ENCODE data around the gene GFI1B. TPM values are rescaled to one million over a fixed set of nuclear protein-coding genes. Genes with fewer than 3 reads are reported as not detected.

Gene GFI1B
- total and polyA plus RNA-seq, 2 of the 13 experiments (the other 11 are each of a cell fraction or from before 2014, with no cell fraction given) = 0.15 to 0.51 TPM

GRCh38 chr9:133005957-133006356 lies 27.5 kb downstream of the GFI1B start:
- no peak for DNase-seq (ENCODE audit: low spot score)
- intact Hi-C loops (cut with micrococcal nuclease; ENCODE audit: unreplicated experiment) = no loop called here
- 5% methylated on average over 3 of the region's 3 CpGs for WGBS (ENCODE audit: low lambda C conversion rate)
- ChIA-PET POLR2A (no interaction called here), CTCF (ENCODE audit: low intra/inter-chr PET ratio, low total read pairs) (no interaction called here)
- no TSS peak for BruUV-seq (replicated peaks)
- ATAC-seq = no peak
- in situ Hi-C loops (cut with HindIII; ENCODE audit: extremely low pct_ligation_motif_present, low pct_unique_long_range_greater_than_20kb) = no loop called here
- no peak for FAIRE-seq
- TF ChIP-seq ZGPAT (CRISPR knock-in tag; IDR thresholded peaks at IDR 0.05) = no peak
- TF ChIP-seq CEBPB (IDR thresholded peaks at IDR 0.05; ENCODE audit: borderline replicate concordance, low read depth, low read length) = peak; percentile 53
- Histone ChIP-seq H3K27me3 (ENCODE audit: control insufficient read depth in 1 of 2, insufficient read depth in 2 of 2, low read length in 2 of 2) (peaks cover 8 to 33% of the 10 kb centered on the region in 2 experiments; a peak in 4 of 5 replicates), H2AFZ (ENCODE audit: low read length) (no peak overlapping the region), H4K20me1 (ENCODE audit: insufficient read depth, low read length) (no peaks in the 10 kb centered on the region), H3K36me3 (replicated peaks in 1 of 2; ENCODE audit: control insufficient read depth in 1 of 2, insufficient read depth in 2 of 2, low read length in 2 of 2) (no peaks in the 10 kb centered on the region), H3K79me2 (ENCODE audit: insufficient read depth, low read length) (no peaks in the 10 kb centered on the region), H3K9me3 (ENCODE audit: low read length) (no peaks in the 10 kb centered on the region), H3K4me3 (replicated peaks in 1 of 3; ENCODE audit: insufficient read depth in 1 of 3, low read depth in 2 of 3, low read length in 3 of 3) (no peak overlapping the region), H3K9ac (ENCODE audit: insufficient read depth, low read depth, low read length) (no peak overlapping the region), H3K4me2 (ENCODE audit: low read depth, low read length) (no peak overlapping the region), H3K27ac (ENCODE audit: extremely low read length, insufficient read depth, low read length) (no peak overlapping the region), H3K4me1 (ENCODE audit: insufficient read depth, low read length) (no peaks in the 10 kb centered on the region; the same call in 1 of the 2 replicates)

DNA sequence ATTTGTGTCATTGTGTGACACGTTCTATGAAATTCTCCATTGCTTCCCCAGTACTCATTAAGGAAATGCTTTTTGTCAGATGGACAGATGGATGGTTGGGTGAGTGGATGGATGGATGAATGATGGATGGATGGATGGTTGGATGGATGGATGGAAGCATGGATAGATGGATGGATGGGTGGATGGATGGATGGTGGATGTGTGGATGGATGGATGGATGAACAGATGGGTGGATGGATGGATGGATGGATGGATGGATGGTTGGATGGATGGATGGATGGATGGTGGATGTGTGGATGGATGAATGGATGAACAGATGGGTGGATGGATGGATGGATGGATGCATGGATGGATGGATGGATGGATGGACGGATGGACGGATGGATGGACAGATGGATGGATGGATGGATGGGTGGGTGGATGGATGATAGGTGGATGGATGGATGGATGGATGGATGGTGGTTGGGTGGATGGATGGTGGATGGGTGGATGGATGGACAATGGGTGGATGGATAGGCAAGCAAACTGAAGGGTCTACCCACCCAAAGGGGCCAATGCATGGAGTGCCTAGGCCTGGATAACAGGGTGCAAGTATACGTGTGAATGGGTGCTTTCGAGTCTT lies 28.3 kb downstream of the GFI1B start:
- no peak overlapping the region for H3K4me3 ChIP-seq (replicated peaks in 1 of 3; ENCODE audit: insufficient read depth in 1 of 3, low read depth in 2 of 3, low read length in 3 of 3)
- FAIRE-seq (no peak), ATAC-seq (no peak), DNase-seq (ENCODE audit: low spot score) (no peak)
- ChIA-PET CTCF (ENCODE audit: low intra/inter-chr PET ratio, low total read pairs) (no interaction called here), POLR2A (no interaction called here)
- H4K20me1 ChIP-seq (ENCODE audit: insufficient read depth, low read length) = no peaks in the 10 kb centered on the region
- no peaks in the 10 kb centered on the region for H3K79me2 ChIP-seq (ENCODE audit: insufficient read depth, low read length)
- in situ Hi-C loops (cut with HindIII; ENCODE audit: extremely low pct_ligation_motif_present, low pct_unique_long_range_greater_than_20kb) = no loop called here
- no peaks in the 10 kb centered on the region; the same call in 1 of the 2 replicates for H3K4me1 ChIP-seq (ENCODE audit: insufficient read depth, low read length)
- no peak overlapping the region for H3K27ac ChIP-seq (ENCODE audit: extremely low read length, insufficient read depth, low read length)
- intact Hi-C loops (cut with micrococcal nuclease; ENCODE audit: unreplicated experiment) = no loop called here
- no peak overlapping the region for H3K9ac ChIP-seq (ENCODE audit: insufficient read depth, low read depth, low read length)
- H3K4me2 ChIP-seq (ENCODE audit: low read depth, low read length) = no peak overlapping the region
- no peaks in the 10 kb centered on the region for H3K36me3 ChIP-seq (replicated peaks in 1 of 2; ENCODE audit: control insufficient read depth in 1 of 2, insufficient read depth in 2 of 2, low read length in 2 of 2)
- H2AFZ ChIP-seq (ENCODE audit: low read length) = no peak overlapping the region
- no peaks in the 10 kb centered on the region for H3K9me3 ChIP-seq (ENCODE audit: low read length)
- H3K27me3 ChIP-seq (ENCODE audit: control insufficient read depth in 1 of 2, insufficient read depth in 2 of 2, low read length in 2 of 2) = peaks cover 8 to 32% of the 10 kb centered on the region in 2 experiments; a peak in 4 of 5 replicates
- 51% methylated on average over 4 of the region's 5 CpGs for WGBS (ENCODE audit: low lambda C conversion rate)
- no peak for TF ChIP-seq SP140L (CRISPR knock-in tag; IDR thresholded peaks at IDR 0.05; ENCODE audit: borderline replicate concordance)
- no peak for TF ChIP-seq BATF2 (CRISPR knock-in tag; IDR thresholded peaks at IDR 0.05)
- TF ChIP-seq DNMT1 (CRISPR knock-in tag; IDR thresholded peaks at IDR 0.05) = no peak
- no TSS peak for BruUV-seq (replicated peaks)

All from HepG2 (cell line).